Measurements from ENCODE around the gene GUCY1B1.

The GUCY1B1 gene

GRCh38 chr4:155742310-155743015 is 16.4 kb upstream of the GUCY1B1 start:
- no peak for TF ChIP-seq CTBP1 (IDR thresholded peaks at IDR 0.05; ENCODE audit: borderline replicate concordance)
- TF ChIP-seq ZNF384 (IDR thresholded peaks at IDR 0.05), result no peak
- TF ChIP-seq TARDBP (IDR thresholded peaks at IDR 0.05), result no peak
- no peak for TF ChIP-seq ARNT (IDR thresholded peaks at IDR 0.05)
- no peak for TF ChIP-seq SP1 (IDR thresholded peaks at IDR 0.05)
- no peak for TF ChIP-seq ELF4 (IDR thresholded peaks at IDR 0.05)
- no peak for TF ChIP-seq FOXK2 (IDR thresholded peaks at IDR 0.05)
- no peak for TF ChIP-seq SUZ12 (IDR thresholded peaks at IDR 0.05)
- no peak for TF ChIP-seq LEF1 (IDR thresholded peaks at IDR 0.05; ENCODE audit: borderline replicate concordance)
- TF ChIP-seq L3MBTL2 (conservative IDR thresholded peaks at IDR 0.05), result no peak
- TF ChIP-seq BHLHE40 (IDR thresholded peaks at IDR 0.05; ENCODE audit: borderline replicate concordance), result no peak
- no peak for TF ChIP-seq HDGF (IDR thresholded peaks at IDR 0.05; ENCODE audit: borderline replicate concordance)
- no peak for TF ChIP-seq NFRKB (IDR thresholded peaks at IDR 0.05)
- TF ChIP-seq FOXA1 (IDR thresholded peaks at IDR 0.05), result no peak
- no peak for DNase-seq (ENCODE audit: extremely low spot score)
- ChIA-PET CTCF (no interaction called here), POLR2A (no interaction called here)

- CTCF ChIA-PET, result no interaction called here
- POLR2A ChIA-PET, result no interaction called here
- TF ChIP-seq ARNT (IDR thresholded peaks at IDR 0.05) (no peak), HDGF (IDR thresholded peaks at IDR 0.05; ENCODE audit: borderline replicate concordance) (no peak), FOXA1 (IDR thresholded peaks at IDR 0.05) (no peak), CTBP1 (IDR thresholded peaks at IDR 0.05; ENCODE audit: borderline replicate concordance) (no peak), SP1 (IDR thresholded peaks at IDR 0.05) (no peak), TARDBP (IDR thresholded peaks at IDR 0.05) (no peak), PKNOX1 (IDR thresholded peaks at IDR 0.05) (no peak), SUZ12 (IDR thresholded peaks at IDR 0.05) (no peak), FOXK2 (IDR thresholded peaks at IDR 0.05) (no peak), L3MBTL2 (conservative IDR thresholded peaks at IDR 0.05) (no peak), NFRKB (IDR thresholded peaks at IDR 0.05) (no peak), FOXM1 (IDR thresholded peaks at IDR 0.05; ENCODE audit: borderline replicate concordance) (no peak), ZNF384 (IDR thresholded peaks at IDR 0.05) (no peak), LEF1 (IDR thresholded peaks at IDR 0.05; ENCODE audit: borderline replicate concordance) (no peak), BHLHE40 (IDR thresholded peaks at IDR 0.05; ENCODE audit: borderline replicate concordance) (no peak), ELF4 (IDR thresholded peaks at IDR 0.05) (no peak)
- no peak for DNase-seq (ENCODE audit: extremely low spot score)
Measured at GRCh38 chr4:155745984-155746383, 12.8 kb upstream of the GUCY1B1 start.

- ChIA-PET CTCF (no interaction called here), POLR2A (no interaction called here)
- no peak for DNase-seq (ENCODE audit: extremely low spot score)
- TF ChIP-seq NFRKB (IDR thresholded peaks at IDR 0.05) (no peak), HDGF (IDR thresholded peaks at IDR 0.05; ENCODE audit: borderline replicate concordance) (no peak), TARDBP (IDR thresholded peaks at IDR 0.05) (no peak), FOXA1 (IDR thresholded peaks at IDR 0.05) (no peak), ARNT (IDR thresholded peaks at IDR 0.05) (no peak), SUZ12 (IDR thresholded peaks at IDR 0.05) (no peak), ZNF384 (IDR thresholded peaks at IDR 0.05) (no peak), CTBP1 (IDR thresholded peaks at IDR 0.05; ENCODE audit: borderline replicate concordance) (no peak), LEF1 (IDR thresholded peaks at IDR 0.05; ENCODE audit: borderline replicate concordance) (no peak), FOXM1 (IDR thresholded peaks at IDR 0.05; ENCODE audit: borderline replicate concordance) (no peak), L3MBTL2 (conservative IDR thresholded peaks at IDR 0.05) (no peak), PKNOX1 (IDR thresholded peaks at IDR 0.05) (no peak), FOXK2 (IDR thresholded peaks at IDR 0.05) (no peak), SP1 (IDR thresholded peaks at IDR 0.05) (no peak), BHLHE40 (IDR thresholded peaks at IDR 0.05; ENCODE audit: borderline replicate concordance) (no peak), ELF4 (IDR thresholded peaks at IDR 0.05) (no peak)
Measured at GRCh38 chr4:155748039-155748438, 10.8 kb upstream of the GUCY1B1 start.

- no peak for DNase-seq (ENCODE audit: extremely low spot score)
- ChIA-PET CTCF (no interaction called here), POLR2A (no interaction called here)
- TF ChIP-seq PKNOX1 (IDR thresholded peaks at IDR 0.05) (no peak), HDGF (IDR thresholded peaks at IDR 0.05; ENCODE audit: borderline replicate concordance) (no peak), ZNF384 (IDR thresholded peaks at IDR 0.05) (no peak), BHLHE40 (IDR thresholded peaks at IDR 0.05; ENCODE audit: borderline replicate concordance) (no peak), SUZ12 (IDR thresholded peaks at IDR 0.05) (no peak), TARDBP (IDR thresholded peaks at IDR 0.05) (no peak), ELF4 (IDR thresholded peaks at IDR 0.05) (no peak), FOXK2 (IDR thresholded peaks at IDR 0.05) (no peak), ARNT (IDR thresholded peaks at IDR 0.05) (no peak), L3MBTL2 (conservative IDR thresholded peaks at IDR 0.05) (no peak), FOXA1 (IDR thresholded peaks at IDR 0.05) (no peak), LEF1 (IDR thresholded peaks at IDR 0.05; ENCODE audit: borderline replicate concordance) (no peak), CTBP1 (IDR thresholded peaks at IDR 0.05; ENCODE audit: borderline replicate concordance) (no peak), SP1 (IDR thresholded peaks at IDR 0.05) (no peak), FOXM1 (IDR thresholded peaks at IDR 0.05; ENCODE audit: borderline replicate concordance) (no peak), NFRKB (IDR thresholded peaks at IDR 0.05) (no peak)
Measured at GRCh38 chr4:155749041-155749440, 9.8 kb upstream of the GUCY1B1 start.

GRCh38 chr4:155751569-155751968 is 7.3 kb upstream of the GUCY1B1 start:
- no peak for TF ChIP-seq FOXM1 (IDR thresholded peaks at IDR 0.05; ENCODE audit: borderline replicate concordance)
- no peak for TF ChIP-seq ELF4 (IDR thresholded peaks at IDR 0.05)
- no peak for TF ChIP-seq SP1 (IDR thresholded peaks at IDR 0.05)
- TF ChIP-seq FOXA1 (IDR thresholded peaks at IDR 0.05), result no peak
- no peak for TF ChIP-seq SUZ12 (IDR thresholded peaks at IDR 0.05)
- no peak for TF ChIP-seq ZNF384 (IDR thresholded peaks at IDR 0.05)
- no peak for TF ChIP-seq FOXK2 (IDR thresholded peaks at IDR 0.05)
- no peak for TF ChIP-seq LEF1 (IDR thresholded peaks at IDR 0.05; ENCODE audit: borderline replicate concordance)
- no peak for TF ChIP-seq BHLHE40 (IDR thresholded peaks at IDR 0.05; ENCODE audit: borderline replicate concordance)
- no peak for TF ChIP-seq TARDBP (IDR thresholded peaks at IDR 0.05)
- no peak for TF ChIP-seq CTBP1 (IDR thresholded peaks at IDR 0.05; ENCODE audit: borderline replicate concordance)
- no peak for TF ChIP-seq L3MBTL2 (conservative IDR thresholded peaks at IDR 0.05)
- CTCF ChIA-PET, result no interaction called here
- POLR2A ChIA-PET, result no interaction called here

More at GRCh38 chr4:155751569-155751968, 7.3 kb upstream of the GUCY1B1 start:
- no peak for DNase-seq (ENCODE audit: extremely low spot score)

All from HEK293T (cell line).